Putamen (tissue), 1 donor: ENCODE results near the gene ZNF366.
A peak's percentile ranks its signal among the peaks of the same experiment; 100 is the strongest.

Experiments
- DNase-seq: peaks from one replicate; pipeline ENCODE4 v3.0.0-alpha.2; 2016; ENCODE audit warnings: low spot score

The ZNF366 gene

DNA sequence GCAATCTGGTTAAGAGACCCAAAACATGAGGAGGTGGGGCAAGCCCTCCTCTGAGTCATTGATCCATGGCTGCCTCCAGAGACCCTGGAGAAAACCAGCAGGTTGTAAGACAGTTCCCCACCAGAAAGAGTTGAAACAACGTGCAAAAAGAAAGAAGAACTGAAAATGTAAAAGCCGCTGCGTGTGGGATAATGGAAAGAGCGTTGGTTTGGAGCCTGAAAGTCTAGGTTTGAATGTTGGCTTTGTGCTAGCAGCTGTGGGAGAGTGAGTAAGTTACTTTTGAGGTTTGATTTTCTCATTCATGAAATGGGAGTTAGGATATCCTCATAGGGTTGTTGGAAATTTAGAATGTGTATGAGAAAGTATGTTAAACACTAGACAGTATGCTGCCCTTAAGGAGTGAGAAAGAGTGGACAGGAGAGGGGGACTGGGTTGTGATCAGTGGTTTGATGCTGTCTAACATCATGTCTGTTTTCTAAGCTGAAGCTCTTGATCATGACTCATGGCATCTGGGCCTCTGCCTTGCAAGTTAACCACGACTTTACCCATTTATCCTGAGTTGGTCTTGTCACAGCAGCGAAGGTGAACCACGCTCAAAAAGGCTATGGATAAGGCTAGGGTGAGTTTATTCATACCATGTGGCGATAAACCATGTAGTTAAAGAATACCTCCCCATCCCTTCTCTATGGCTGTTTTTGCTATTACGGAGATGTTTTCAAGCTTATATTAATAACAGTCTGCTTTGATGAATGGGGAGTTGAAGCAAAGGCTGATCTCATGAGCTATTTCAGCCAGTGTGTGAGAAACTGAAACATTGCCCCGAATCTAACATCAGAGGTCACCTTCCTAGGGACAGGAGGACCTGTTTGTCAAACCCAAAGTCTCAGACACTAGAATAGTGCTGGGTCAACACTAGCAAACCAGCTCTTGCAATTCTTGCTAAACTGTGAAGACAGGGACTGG lies 41.3 kb downstream of the ZNF366 start:
- DNase-seq: peak; percentile 43

DNA sequence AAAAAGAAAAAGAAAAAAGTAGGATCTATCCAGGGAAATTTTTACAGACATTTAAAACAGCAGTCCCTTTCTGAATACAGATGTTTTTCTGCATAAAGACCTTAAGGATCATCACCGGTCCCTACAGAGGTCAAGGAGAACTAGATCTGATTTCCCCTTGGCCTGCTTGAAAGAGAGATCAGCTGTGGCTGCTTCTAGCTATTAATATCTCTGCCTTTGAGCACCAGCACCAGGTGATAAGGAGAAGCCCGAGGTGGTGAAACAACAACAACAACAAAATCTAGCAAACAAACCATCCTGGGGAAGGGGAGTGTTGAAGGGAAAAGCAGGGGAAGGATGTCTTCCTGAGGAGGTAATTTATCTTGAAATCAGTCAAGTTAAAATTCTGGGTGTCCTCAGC lies 42.1 kb downstream of the ZNF366 start:
- no peak for DNase-seq

DNA sequence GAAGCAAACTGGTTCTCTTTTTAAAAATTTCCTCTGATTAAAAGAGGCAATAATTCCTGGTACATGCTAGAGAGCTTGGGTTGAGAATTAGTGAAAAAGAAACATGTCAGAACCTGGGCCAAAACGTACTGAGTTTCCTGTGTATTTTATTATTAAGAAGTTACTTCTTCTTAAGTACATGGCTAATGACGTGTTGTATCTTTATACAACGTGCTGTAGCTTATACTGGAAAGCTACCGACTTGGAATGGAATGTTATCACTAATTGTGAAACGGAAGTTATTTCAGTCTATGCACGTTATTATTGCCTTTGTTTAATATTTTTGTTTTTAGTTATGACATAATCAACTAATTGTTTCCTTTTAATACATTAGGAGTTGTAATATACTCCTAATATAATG lies 43.1 kb downstream of the ZNF366 start:
- no peak for DNase-seq

DNA sequence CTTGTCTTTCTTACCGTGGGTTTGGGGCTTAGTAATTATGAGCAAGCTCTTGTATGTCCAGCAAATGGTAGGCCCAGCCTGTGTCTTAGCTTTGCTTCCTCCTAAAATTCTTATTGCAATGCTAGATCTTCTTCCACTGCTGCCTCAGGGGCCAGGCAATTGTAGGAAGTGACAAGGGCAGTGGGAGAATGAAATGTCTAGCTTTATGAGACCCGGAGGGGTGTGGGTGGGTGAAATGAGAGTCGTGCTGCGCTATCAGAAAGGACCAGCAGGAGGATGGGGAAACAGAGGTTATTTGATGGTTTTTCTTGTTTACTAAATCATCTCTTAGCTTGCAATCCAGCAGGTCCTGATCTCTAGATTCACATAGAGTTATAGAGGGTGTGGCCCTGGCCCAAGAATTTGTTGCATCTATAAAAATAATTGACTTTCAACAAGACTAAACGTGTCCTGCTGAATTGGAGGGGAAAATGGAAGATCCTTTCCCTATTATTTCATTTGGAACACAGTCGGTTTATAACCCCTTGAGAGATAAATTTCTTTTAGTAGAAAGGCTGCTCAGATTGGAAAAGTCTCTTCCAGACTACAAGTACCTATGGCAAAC lies 43.7 kb downstream of the ZNF366 start:
- DNase-seq: no peak

DNA sequence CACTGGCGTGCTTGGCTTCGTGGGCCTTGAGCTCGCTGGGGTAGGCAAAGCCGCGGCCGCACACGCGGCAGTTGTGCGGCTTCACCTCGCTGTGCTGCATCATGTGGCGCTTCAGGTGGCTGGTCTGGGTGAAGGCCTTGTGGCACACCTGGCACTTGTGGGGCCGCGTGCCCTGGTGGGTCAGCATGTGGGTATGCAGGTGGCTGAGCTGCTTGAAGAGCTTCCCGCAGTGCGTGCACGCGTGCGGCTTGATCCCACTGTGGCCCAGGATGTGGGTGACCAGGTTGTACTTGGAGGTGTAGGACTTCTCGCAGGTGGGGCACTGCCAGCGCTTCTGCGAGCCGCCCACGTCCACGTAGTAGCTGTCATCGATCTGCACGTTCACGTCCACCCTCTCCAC lies 46.8 kb downstream of the ZNF366 start:
- no peak for DNase-seq

DNA sequence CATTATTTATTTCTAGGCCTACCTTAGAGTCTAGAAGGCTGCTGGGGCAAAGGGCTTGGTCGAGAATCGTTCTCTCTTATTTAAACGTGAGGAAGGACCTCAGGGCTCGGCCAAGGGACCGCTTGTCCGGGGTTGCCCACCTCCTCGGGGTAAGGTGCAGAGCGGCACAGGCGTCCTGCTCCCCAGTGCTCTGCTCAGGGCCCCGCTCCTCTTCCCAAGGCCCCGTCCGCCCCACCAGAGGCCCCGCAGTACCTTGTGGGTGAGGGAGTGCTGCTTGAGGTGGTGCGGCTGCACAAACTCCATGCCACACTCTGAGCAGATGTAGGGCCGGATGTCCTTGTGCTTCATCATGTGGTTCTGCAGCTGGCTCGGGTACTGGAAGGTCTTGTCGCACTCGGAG lies 47.3 kb downstream of the ZNF366 start:
- DNase-seq: no peak

DNA sequence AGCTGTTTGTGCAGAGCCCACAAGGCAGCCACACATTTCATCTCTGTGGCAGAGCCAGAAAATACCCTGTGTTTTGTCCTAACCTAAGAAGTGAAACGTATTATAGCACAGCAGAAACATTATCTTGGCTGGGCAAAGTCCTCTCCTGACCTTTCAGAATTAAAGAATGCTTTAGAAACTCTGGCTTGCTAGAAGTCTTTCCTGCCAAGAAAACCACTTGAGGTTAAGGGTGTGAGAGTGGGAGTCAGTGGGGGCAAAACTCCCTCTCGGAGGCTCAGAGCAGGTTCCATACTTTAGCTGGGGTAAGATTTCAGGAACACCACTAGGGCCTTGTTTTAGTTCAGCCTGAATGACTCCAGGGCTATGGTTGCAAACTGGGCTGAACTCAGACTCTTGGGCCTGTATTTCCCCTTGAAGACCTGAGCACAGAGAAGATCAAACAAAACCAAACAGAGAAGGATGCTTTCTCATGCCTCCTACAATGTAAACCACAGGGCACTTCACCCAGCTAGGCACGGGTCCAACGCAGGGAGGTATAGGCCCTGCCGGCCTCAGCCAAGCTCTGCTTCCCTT lies 48.0 kb downstream of the ZNF366 start:
- no peak for DNase-seq

DNA sequence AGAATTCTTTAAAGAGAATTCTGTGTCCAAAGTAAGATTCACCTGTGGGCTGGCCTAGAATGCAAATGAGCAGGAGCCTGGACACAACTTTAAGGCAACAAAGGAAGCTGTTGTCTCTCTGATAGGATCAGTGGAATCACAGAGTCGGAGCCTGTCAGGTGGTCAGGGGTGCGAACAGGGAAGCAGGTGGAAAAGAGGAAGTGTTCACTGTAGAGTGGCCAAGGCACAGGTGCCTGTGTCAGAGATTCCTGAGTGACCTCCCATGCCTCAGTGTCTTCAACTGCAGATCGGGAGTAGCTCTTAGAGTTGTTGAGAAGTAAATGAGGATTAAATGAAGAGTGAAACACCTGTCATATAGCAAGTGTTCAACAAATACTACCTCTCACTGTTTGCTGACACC lies 48.8 kb downstream of the ZNF366 start:
- no peak for DNase-seq

DNA sequence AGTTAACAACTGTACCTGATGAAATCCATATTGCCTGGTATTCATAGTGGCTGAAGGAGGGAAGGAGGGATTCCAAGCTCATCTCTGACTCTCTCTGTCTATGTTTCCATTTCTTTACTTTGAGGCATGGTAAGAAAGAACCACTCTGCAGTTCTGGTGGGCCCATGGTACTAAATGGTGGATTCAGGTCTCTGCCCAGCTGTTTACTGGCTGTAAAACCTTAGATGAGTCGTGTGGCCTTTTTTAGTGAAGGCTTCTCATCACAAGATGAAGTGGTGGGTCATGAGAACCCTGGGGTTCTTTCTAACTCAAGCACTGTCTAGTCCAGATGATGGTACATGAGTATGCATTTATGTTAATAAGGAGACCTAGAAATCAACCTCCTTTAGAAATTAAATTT lies 49.7 kb downstream of the ZNF366 start:
- DNase-seq: no peak

DNA sequence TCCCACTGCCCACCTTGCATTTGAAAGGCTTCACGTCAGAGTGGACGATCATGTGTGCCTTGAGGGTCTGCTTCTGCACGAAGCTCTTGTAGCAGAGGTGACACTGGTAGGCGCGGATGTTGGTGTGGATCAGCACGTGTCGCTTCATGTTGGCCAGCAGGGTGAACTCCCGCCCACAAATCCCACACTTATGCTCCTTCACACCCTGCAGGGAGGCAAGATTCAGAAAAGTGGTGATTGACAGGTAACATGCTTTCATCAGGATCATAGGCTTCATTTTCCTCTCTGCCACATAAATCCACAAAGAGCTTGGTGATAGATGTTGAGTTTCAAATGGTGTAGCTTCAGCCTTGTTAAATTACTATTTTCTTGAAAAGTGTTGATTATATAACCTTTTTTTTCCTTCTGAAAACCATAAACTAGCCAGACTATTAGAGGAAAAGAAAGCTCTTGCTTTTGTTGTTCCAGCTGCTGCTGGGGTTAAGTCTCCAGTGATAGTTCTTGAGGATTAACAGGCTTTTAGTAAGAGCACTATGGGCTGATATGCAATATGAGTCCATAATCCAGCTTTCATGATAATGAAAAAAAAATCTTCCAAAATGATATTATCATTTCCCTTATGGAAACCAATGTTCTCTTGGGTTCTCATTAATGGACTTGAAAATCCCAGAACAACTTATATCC lies 50.7 kb downstream of the ZNF366 start:
- no peak for DNase-seq

DNA sequence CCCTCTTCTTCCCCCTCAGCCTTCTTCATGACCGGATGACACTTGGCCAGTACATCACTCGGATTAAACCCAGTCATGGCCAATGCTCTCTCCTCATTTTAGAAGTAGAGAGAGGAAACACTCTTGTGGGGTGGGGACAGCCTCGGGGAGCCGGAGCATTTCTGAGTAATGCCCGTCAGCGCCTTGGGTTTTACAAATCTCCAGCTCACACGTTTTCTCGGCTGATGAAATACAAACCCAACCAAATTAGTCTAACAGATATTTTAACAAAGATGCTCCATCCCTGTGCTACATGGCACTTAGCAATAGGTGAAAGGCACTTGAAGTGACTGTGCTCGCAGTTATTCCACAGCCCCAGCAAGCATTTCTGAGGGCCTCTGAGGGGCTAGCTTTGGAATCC lies 51.7 kb downstream of the ZNF366 start:
- no peak for DNase-seq

DNA sequence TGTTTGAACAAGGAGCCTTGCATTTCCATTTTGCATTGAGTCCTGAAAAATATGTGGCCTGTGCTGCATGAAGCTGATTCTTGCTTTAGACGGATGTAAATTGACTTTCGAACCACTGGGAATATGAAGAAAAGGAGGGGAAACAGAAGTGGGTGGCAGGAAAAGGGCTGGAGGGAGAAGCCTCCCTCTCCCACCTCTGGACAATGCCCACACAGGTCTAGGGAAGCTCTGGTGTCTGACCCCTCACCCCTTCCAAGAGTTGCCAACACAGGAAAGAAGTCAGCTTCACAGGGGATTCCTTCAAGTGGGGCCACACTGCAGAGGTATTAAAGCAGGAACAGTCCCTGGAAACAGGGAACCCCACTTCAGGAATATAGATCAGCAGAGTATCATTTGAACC lies 52.2 kb downstream of the ZNF366 start:
- no peak for DNase-seq

DNA sequence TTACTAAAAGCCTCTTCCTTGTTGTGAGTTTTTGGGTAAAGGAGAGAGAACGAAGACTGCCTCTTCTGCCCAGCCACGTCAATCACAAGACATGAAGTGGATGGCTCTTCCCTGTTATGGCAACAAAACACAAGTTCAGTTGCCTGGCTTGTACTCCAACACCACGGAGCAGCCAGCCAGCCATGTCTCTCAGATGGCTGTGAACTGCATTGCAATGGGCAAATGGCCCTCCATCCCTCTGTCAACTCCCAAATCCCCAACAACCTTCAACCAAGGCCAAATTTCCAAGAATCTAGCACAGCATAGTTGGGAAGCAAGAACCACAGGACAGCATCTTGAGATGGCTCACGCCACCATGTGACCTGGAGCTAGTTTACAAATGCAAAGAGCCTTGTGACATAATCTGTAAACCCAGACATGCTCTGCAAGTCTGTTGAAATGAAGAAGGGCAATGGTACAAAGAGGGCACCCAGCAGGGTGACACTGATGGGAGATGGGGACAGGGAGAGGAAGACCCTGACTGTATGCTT lies 53.9 kb downstream of the ZNF366 start:
- DNase-seq: no peak

DNA sequence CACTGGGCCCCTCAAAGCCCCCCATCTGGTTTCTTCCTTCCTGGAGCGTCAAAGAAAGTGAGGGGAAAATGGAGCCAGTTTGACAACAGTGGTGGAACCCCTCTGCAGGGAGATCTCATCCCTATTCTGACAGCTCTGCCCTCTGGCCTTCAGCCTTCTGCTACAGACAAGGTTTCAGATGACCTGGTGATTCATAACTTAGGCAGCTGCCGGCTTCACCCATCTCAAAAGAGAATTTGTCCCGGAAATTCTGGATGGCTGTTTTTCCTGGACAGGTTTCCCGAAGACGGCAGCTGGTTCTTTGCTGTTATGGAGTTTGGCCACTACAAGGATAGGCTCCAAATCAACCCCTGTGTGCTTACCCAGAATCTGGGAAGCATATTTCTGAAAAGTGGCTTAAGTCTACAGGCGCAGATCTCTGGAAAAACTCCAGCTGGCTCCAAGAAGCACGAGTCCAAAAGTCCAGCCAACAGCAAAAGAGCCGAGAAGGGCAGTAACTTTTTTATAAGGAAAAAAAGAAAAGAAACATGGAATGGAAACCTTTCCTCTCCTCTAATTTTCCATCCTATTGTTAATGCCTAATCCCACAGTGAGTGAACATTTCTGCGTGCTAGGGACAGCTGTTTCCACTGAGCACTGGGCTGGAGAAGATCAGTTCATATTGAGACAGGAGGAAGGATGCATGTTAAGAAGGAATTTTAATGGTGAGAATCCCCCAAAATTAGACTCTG lies 54.5 kb downstream of the ZNF366 start:
- DNase-seq: peak; percentile 15

DNA sequence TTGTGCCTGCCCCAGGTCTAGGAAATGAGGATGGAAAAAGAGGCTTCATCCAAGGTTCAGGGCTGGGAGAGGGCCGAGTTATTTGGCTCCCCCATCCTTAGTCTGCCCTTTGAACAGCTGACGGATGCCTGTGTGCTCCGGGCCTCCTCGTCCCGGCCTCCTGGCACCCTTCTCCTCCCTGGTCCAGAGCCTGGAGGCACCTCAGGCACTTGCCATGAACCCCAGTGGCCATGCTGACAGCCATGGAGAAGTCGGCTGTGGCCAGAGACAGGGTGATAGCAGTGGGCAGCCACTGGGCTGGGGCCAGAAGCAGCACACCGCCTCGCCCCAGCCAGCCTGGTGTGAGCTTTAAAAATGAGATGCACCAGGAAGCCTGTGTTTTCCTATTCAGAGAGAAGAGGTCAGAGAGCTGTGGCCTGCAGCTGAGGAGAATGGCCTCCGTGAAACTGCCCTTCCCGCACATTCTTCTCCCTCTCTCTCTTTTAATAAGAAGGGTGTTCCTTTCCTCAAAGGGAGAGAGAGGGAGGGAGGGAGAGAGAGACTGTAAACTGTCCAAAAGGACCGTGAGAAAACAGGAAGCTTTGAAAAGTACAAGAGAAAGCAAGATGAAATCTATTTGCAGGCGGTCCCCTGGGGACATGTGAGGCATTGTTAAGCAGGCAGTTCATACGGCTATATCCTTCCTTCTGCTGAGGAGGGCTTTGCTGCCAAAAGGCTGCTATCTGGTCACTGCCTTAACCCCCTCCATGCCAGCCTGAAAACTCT lies 55.3 kb downstream of the ZNF366 start:
- peak; percentile 38 for DNase-seq

DNA sequence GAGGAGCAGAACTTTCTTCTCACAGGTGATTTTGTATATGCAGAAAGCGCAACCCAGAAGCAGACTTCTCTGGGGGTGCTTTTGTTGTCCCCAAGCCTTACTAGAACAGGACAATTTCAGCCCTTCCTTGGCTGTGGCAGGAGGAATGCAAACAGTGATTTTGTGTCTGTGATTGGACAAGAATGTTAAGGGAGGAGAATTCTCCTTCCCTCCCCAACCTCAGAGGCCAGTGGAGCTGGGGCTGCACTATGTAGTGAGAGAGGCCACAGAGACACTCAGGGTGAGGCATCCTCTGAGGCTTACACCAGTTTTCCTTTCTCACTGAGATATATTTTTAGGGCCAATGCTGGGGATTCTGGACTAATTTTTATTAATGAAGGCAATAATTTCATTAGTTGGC lies 58.8 kb downstream of the ZNF366 start:
- no peak for DNase-seq

DNA sequence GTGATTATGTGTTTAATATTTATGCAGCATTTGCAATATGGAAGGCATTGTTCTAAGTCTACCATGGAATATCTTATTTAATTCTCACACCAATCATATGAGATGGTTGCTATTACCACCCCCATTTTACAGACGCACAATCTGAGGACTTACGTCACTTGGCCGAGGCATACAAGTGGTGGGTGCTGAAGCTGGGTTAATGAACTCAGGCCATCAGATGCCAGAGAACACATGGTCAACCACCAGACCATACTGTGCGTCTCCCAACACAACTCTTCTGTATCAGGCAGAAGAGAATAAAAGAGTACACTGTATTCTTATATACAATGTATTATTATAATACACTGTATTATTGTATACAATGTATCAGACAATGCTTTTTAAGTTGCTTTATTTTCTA lies 59.5 kb downstream of the ZNF366 start:
- DNase-seq: no peak

DNA sequence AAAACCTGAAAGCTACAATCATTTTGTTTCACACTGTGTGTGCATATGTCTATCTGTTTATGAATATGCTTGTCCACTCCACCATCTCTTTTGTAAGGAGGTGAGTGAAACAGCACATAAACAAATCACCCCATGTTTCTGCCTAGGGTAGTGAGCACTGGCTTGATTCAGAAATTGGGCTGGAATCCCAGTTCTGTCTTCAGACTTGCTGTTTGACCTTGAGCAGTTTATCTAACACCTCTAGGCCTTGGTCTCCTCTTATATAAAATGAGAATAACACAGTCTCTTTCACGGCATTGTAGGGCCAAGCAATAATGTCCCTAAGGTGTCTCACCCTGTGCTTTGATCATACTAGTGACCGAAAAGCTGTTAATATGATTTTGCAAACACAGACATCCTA lies 61.2 kb downstream of the ZNF366 start:
- DNase-seq: no peak

DNA sequence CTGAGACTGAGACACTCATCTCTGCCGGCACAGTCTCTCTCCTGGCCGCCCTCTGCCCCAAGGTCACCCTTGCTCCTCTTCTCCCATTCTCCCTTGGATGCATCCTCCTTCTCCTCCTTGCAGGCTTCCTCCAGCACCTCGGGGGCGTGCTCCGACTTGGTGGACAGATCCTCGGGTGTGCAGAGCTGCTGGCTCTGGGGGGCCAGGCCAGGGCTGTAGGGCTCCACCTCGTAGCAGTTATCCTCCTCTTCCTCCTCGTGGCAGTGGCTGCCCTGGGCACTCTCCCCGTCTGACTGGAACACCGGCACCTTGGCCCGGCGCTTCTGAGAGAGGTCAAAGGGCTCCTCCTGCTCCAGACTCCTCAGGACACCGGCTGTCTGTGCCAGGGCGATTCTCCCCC lies 63.3 kb downstream of the ZNF366 start:
- DNase-seq: no peak

DNA sequence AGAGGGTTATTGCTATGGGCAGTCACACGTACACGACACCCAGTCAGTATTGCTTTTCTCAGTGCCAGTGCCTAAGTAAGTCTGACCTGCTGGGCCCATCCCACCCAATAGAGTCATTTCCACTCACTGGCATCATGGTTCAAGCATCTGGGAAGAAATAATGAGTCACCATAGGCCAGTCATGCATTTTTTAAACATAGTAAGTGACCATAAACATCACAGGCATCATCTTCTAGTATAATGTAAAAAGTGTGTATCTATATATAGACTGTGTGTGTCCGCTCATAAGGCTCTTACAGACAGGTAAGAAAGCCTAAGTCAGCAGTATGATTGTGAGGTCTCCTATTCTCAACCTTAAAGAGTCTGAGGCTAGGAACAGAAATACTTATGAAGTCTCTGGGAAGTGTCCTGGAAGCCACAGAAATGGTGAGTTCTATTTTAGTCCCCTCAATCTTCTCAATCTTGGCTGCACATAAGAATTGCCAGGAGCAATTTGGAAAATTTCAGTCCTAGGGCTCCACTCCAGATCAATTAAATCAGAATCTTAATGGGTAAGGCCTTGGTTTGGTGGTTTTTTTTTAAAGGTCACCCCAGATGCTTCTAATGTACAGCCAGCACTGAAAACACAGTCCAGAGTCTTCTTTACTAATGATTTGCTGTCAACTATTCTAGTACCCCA lies 65.2 kb downstream of the ZNF366 start:
- no peak for DNase-seq
